MM.1S (cell line): ENCODE results near the gene LHB.

Source experiments
- DNase-seq: peaks from one replicate; pipeline ENCODE4 v3.0.0-alpha.2; 2015
- H2AFZ ChIP-seq: fragments of 300-600 bp; sonication (generic); 2 replicates; pipeline ENCODE4 v1.6.0; 2016; ENCODE audit warnings: antibody characterized with exemption, low read length
- H3F3A ChIP-seq: fragments of 300-600 bp; sonication (generic); 2 replicates; pipeline ENCODE4 v1.6.1; 2016; ENCODE audit warnings: mild to moderate bottlenecking, antibody characterized with exemption, low read length, moderate library complexity, mixed read lengths; ENCODE audit not compliant: insufficient read depth
- H3K27ac ChIP-seq: fragments of 300-600 bp; sonication (generic); 2 replicates; pipeline ENCODE4 v1.5.1; 2016; ENCODE audit warnings: mild to moderate bottlenecking, low read length
- H3K27me3 ChIP-seq: fragments of 300-600 bp; sonication (generic); replicated peaks from 2 replicates; pipeline ENCODE4 v1.6.0; 2016; ENCODE audit warnings: low read length; ENCODE audit not compliant: insufficient read depth
- H3K36me3 ChIP-seq: fragments of 300-600 bp; sonication (generic); replicated peaks from 2 replicates; pipeline ENCODE4 v1.6.1; 2016; ENCODE audit warnings: mild to moderate bottlenecking, low read length, mixed read lengths; ENCODE audit not compliant: insufficient read depth
- H3K4me1 ChIP-seq: fragments of 300-600 bp; sonication (generic); 2 replicates; pipeline ENCODE4 v1.6.1; 2016; ENCODE audit warnings: low read length, mixed read lengths
- H3K4me2 ChIP-seq: fragments of 300-600 bp; sonication (generic); 2 replicates; pipeline ENCODE4 v1.6.0; 2016; ENCODE audit warnings: low read depth, low read length
- H3K4me3 ChIP-seq: fragments of 300-600 bp; sonication (generic); 2 replicates; pipeline ENCODE4 v1.5.1; 2016; ENCODE audit warnings: low read length, mixed read lengths
- H3K79me2 ChIP-seq: fragments of 300-600 bp; sonication (generic); 2 replicates; pipeline ENCODE4 v1.6.1; 2016; ENCODE audit warnings: mixed run types, low read length, mixed read lengths
- H3K9ac ChIP-seq: fragments of 300-600 bp; sonication (generic); 2 replicates; pipeline ENCODE4 v1.6.1; 2016; ENCODE audit warnings: low read length, mixed read lengths
- H3K9me2 ChIP-seq: fragments of 300-600 bp; sonication (generic); replicated peaks from 2 replicates; pipeline ENCODE4 v1.6.1; 2016; ENCODE audit warnings: mild to moderate bottlenecking, low read length, mixed read lengths; ENCODE audit not compliant: insufficient read depth
- H3K9me3 ChIP-seq: fragments of 300-600 bp; sonication (generic); replicated peaks from 2 replicates; pipeline ENCODE4 v1.6.1; 2016; ENCODE audit warnings: mild to moderate bottlenecking, low read length, mixed read lengths; ENCODE audit not compliant: insufficient read depth
- H4K20me1 ChIP-seq: fragments of 300-600 bp; sonication (generic); 2 replicates; pipeline ENCODE4 v1.6.1; 2016; ENCODE audit warnings: mild to moderate bottlenecking, low read length, moderate library complexity, mixed read lengths; ENCODE audit not compliant: insufficient read depth
- CTCF ChIP-seq: fragments of 300-600 bp; sonication (generic); IDR thresholded peaks from 2 replicates; pipeline ENCODE4 v1.5.1; 2016; ENCODE audit warnings: antibody characterized with exemption, low read length, mixed read lengths
- EZH2 ChIP-seq: fragments of 300-600 bp; sonication (generic); optimal IDR thresholded peaks from 2 replicates; pipeline ENCODE3; 2017; ENCODE audit warnings: low read depth, mild to moderate bottlenecking, antibody characterized with exemption, low read length, mixed read lengths
- EZH2phosphoT487 ChIP-seq: fragments of 300-600 bp; sonication (generic); IDR thresholded peaks from 2 replicates; pipeline ENCODE4 v1.6.1; 2018; ENCODE audit warnings: antibody characterized with exemption, low read length

LHB gene

GRCh38 chr19:49011194-49011593 is 5.7 kb downstream of the LHB start:
- H2AFZ ChIP-seq = no peak overlapping the region
- H3K27me3 ChIP-seq = no peaks in the 10 kb centered on the region
- no peaks in the 10 kb centered on the region for H3F3A ChIP-seq
- no peak for DNase-seq
- H3K4me1 ChIP-seq = no peaks in the 10 kb centered on the region
- no peak overlapping the region for H3K4me2 ChIP-seq
- H3K4me3 ChIP-seq = no peak overlapping the region
- no peaks in the 10 kb centered on the region for H3K79me2 ChIP-seq
- no peaks in the 10 kb centered on the region for H4K20me1 ChIP-seq
- H3K36me3 ChIP-seq = 0 out of 2 replicates have a peak, but pooled peaks cover under 1% of the 10 kb centered on the region
- TF ChIP-seq EZH2phosphoT487 = no peak
- TF ChIP-seq EZH2 = no peak
- TF ChIP-seq CTCF = no peak
- H3K27ac ChIP-seq = no peak overlapping the region
- H3K9me2 ChIP-seq = no peaks in the 10 kb centered on the region
- no peak overlapping the region for H3K9ac ChIP-seq
- no peaks in the 10 kb centered on the region for H3K9me3 ChIP-seq

GRCh38 chr19:49010453-49010852 is 6.4 kb downstream of the LHB start:
- H3K27ac ChIP-seq = no peak overlapping the region
- H3K4me1 ChIP-seq = no peaks in the 10 kb centered on the region
- no peaks in the 10 kb centered on the region for H3K79me2 ChIP-seq
- H3K36me3 ChIP-seq = 0 out of 2 replicates have a peak, but pooled peaks cover 3% of the 10 kb centered on the region
- no peak overlapping the region for H3K9ac ChIP-seq
- no peak overlapping the region for H2AFZ ChIP-seq
- H3K9me2 ChIP-seq = no peaks in the 10 kb centered on the region
- TF ChIP-seq EZH2phosphoT487 = no peak
- TF ChIP-seq CTCF = no peak
- TF ChIP-seq EZH2 = no peak
- H3K9me3 ChIP-seq = no peaks in the 10 kb centered on the region
- no peak for DNase-seq
- H4K20me1 ChIP-seq = no peaks in the 10 kb centered on the region
- no peak overlapping the region for H3K4me3 ChIP-seq
- no peaks in the 10 kb centered on the region for H3F3A ChIP-seq
- H3K27me3 ChIP-seq = no peaks in the 10 kb centered on the region
- H3K4me2 ChIP-seq = no peak overlapping the region

GRCh38 chr19:49009828-49010227 is 7.1 kb downstream of the LHB start:
- Histone ChIP-seq H3K9ac (no peak overlapping the region), H3K27me3 (no peaks in the 10 kb centered on the region), H3K9me3 (no peaks in the 10 kb centered on the region), H3F3A (no peaks in the 10 kb centered on the region), H3K4me1 (no peaks in the 10 kb centered on the region), H4K20me1 (no peaks in the 10 kb centered on the region), H3K9me2 (no peaks in the 10 kb centered on the region), H3K4me2 (no peak overlapping the region), H3K27ac (no peak overlapping the region), H3K4me3 (no peak overlapping the region), H2AFZ (no peak overlapping the region), H3K36me3 (0 out of 2 replicates have a peak, but pooled peaks cover 3% of the 10 kb centered on the region), H3K79me2 (no peaks in the 10 kb centered on the region)
- no peak for TF ChIP-seq EZH2
- TF ChIP-seq EZH2phosphoT487 = no peak
- TF ChIP-seq CTCF = no peak
- DNase-seq = no peak
